DND-41 (cell line): ENCODE measurements around the gene SRPK2.
"Not testable (repeated sequence)": the region's sequence is repeated elsewhere in the genome, so short reads cannot be mapped to it uniquely, and the experiment has no call there.

Experiments used
- ATAC-seq: fragments of 200-7000 bp; cut with Tn5 transposase; 3 replicates; pipeline ENCODE4 v1.9.1; 2021; ENCODE audit warnings: low read depth; ENCODE audit not compliant: insufficient read depth
- DNase-seq: peaks from one replicate; pipeline ENCODE4 v3.0.0-alpha.2; 2020
- H2AFZ ChIP-seq: 2 replicates; pipeline ENCODE4 v1.6.0; 2012; ENCODE audit warnings: low read depth, low read length
- H3K27ac ChIP-seq: 2 replicates; pipeline ENCODE4 v1.5.1; 2012; ENCODE audit warnings: low read length, inconsistent platforms
- H3K27me3 ChIP-seq: fragments of 200-600 bp; sonication (generic); 2 replicates; pipeline ENCODE4 v1.6.0; 2012; ENCODE audit warnings: low read length, mild to moderate bottlenecking, inconsistent platforms; ENCODE audit not compliant: insufficient read depth, poor library complexity
- H3K36me3 ChIP-seq: 2 replicates; pipeline ENCODE4 v1.5.1; 2012; ENCODE audit warnings: low read length, inconsistent platforms; ENCODE audit not compliant: insufficient read depth
- H3K4me1 ChIP-seq: 2 replicates; pipeline ENCODE4 v1.5.1; 2012; ENCODE audit warnings: mild to moderate bottlenecking, low read length; ENCODE audit not compliant: insufficient read depth
- H3K4me2 ChIP-seq: 2 replicates; pipeline ENCODE4 v1.6.0; 2012; ENCODE audit warnings: mild to moderate bottlenecking, moderate library complexity, low read length, inconsistent platforms; ENCODE audit not compliant: insufficient read depth
- H3K4me3 ChIP-seq, 2 experiments: fragments of 200-600 bp in 1 of 2; shearing (Covaris generic) in 1 of 2; 2 replicates each; pipeline ENCODE4 v1.5.1; 2012 to 2016; ENCODE audit warnings: inconsistent platforms in 2 of 2, low read length in 2 of 2, mild to moderate bottlenecking in 2 of 2, low read depth in 1 of 2, moderate library complexity in 1 of 2
- H3K79me2 ChIP-seq: 2 replicates; pipeline ENCODE4 v1.6.0; 2012; ENCODE audit warnings: low read length, inconsistent platforms; ENCODE audit not compliant: insufficient read depth
- H3K9ac ChIP-seq: 2 replicates; pipeline ENCODE4 v1.6.0; 2012; ENCODE audit warnings: low read depth, mild to moderate bottlenecking, inconsistent platforms, low read length, moderate library complexity
- H3K9me3 ChIP-seq: 2 replicates; pipeline ENCODE4 v1.5.1; 2012; ENCODE audit warnings: low read length, moderate library complexity, mild to moderate bottlenecking, inconsistent platforms; ENCODE audit not compliant: insufficient read depth, severe bottlenecking
- H4K20me1 ChIP-seq: 2 replicates; pipeline ENCODE4 v1.6.0; 2012; ENCODE audit warnings: low read length; ENCODE audit not compliant: insufficient read depth
- EZH2 ChIP-seq: IDR thresholded peaks from 3 replicates; pipeline ENCODE4 v1.6.1; 2012; ENCODE audit warnings: borderline replicate concordance, low read depth, mild to moderate bottlenecking, moderate library complexity, low read length, inconsistent platforms; ENCODE audit not compliant: severe bottlenecking
- TF ChIP-seq, protein P1 (sequence below): IDR thresholded peaks from 2 replicates; pipeline ENCODE4 v1.5.1; 2012; ENCODE audit warnings: borderline replicate concordance, low read length, moderate library complexity, mild to moderate bottlenecking; ENCODE audit not compliant: poor library complexity, severe bottlenecking; ENCODE audit errors: extremely low read depth

SRPK2 gene

DNA sequence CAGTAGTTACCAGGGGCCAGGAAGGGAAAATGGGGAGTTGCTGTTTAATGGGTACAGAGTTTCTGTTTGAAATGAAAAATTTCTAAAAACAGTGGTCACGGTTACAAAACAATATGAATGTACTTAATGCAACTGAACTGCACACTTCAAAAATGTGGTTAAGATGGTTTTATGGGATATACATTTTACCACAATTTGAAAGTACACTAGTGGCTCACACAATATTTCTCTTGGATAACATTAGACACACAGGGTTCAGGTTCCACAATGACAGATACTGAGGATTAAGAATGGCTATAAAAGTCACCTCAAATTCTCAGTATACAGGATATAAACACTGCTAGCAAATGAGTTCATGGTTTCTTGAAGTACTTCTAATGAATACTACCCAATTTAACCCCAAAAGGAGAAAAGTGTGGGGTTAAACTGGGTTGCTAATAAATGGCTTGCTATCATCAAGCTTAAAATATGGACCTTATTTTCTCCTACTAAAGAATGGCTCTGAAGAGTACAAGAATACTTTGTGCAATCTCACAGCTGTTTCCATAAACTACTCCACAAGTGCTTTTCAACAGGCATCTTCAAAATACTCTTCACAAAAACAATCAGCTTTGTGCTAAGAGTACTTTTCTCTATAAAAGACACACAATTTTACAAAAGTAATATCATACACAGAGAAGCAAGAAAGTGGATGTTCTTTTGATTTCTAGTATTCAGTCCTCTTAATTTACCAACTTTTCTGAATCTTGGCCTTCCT is 92.9 kb downstream of the SRPK2 start:
- no peak for DNase-seq
- H3K27ac ChIP-seq, result peak overlapping the region; percentile 79
- H3K27me3 ChIP-seq, result no peaks in the 10 kb centered on the region
- TF ChIP-seq, protein P1, sequence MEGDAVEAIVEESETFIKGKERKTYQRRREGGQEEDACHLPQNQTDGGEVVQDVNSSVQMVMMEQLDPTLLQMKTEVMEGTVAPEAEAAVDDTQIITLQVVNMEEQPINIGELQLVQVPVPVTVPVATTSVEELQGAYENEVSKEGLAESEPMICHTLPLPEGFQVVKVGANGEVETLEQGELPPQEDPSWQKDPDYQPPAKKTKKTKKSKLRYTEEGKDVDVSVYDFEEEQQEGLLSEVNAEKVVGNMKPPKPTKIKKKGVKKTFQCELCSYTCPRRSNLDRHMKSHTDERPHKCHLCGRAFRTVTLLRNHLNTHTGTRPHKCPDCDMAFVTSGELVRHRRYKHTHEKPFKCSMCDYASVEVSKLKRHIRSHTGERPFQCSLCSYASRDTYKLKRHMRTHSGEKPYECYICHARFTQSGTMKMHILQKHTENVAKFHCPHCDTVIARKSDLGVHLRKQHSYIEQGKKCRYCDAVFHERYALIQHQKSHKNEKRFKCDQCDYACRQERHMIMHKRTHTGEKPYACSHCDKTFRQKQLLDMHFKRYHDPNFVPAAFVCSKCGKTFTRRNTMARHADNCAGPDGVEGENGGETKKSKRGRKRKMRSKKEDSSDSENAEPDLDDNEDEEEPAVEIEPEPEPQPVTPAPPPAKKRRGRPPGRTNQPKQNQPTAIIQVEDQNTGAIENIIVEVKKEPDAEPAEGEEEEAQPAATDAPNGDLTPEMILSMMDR, result no peak
- no peak for TF ChIP-seq EZH2
- peak overlapping the region; percentile 38 for H3K9ac ChIP-seq
- no peaks in the 10 kb centered on the region for H4K20me1 ChIP-seq
- H2AFZ ChIP-seq, result no peak overlapping the region
- H3K4me3 ChIP-seq, result no peak overlapping the region
- H3K36me3 ChIP-seq, result no peaks in the 10 kb centered on the region
- ATAC-seq, result peak; percentile 62
- H3K79me2 ChIP-seq, result peaks cover 92% of the 10 kb centered on the region
- H3K4me1 ChIP-seq, result peaks cover 70% of the 10 kb centered on the region
- H3K9me3 ChIP-seq, result no peaks in the 10 kb centered on the region
- H3K4me2 ChIP-seq, result peak overlapping the region; percentile 48

DNA sequence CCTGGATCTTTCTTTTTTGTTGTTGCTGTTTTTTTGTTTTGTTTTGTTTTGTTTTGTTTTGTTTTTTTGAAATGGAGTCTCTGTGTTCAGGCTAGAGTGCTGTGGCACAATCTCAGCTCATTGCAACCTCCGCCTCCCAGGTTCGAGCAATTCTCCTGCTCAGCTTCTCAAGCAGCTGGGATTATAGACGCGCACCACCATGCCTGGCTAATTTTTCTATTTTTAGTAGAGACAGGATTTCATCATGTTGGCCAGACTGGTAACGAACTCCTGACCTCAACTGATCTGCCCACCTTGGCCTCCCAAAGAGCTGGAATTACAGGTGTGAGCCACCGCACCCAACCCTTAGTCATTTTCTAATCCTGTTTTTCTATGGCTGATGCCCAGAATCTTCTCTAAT is 94.2 kb downstream of the SRPK2 start:
- DNase-seq, H3K4me2 ChIP-seq, H3K27me3 ChIP-seq, H3K9ac ChIP-seq, ATAC-seq, H4K20me1 ChIP-seq, H3K36me3 ChIP-seq, H3K9me3 ChIP-seq, H2AFZ ChIP-seq, H3K4me3 ChIP-seq: not testable (repeated sequence)
- Histone ChIP-seq H3K79me2 (peaks cover 95% of the 10 kb centered on the region), H3K4me1 (peaks cover 68% of the 10 kb centered on the region), H3K27ac (peak overlapping the region; percentile 56)

DNA sequence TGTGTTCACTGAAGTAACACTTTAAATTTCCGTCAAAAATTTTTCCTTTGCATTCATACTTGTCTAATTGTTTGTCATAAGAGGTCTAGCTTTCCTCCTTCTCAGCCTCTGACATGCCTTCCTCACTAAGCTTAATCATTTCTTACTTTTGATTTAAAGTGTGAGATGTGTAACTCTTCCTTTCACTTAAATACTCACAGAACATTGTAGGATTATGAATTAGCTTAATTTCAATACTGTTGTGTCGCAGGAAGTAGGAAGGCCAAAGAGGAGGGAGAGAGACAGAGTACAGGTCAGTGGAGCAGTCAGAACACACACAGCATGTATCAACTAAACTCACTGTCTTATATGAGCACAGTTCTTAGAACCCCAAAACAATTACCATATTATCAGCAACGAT is 99.0 kb downstream of the SRPK2 start:
- TF ChIP-seq, protein P1, result no peak
- no peak for TF ChIP-seq EZH2
- H3K9ac ChIP-seq, result no peak overlapping the region
- peaks cover 31% of the 10 kb centered on the region for H3K4me1 ChIP-seq
- H4K20me1 ChIP-seq, result no peaks in the 10 kb centered on the region
- H3K79me2 ChIP-seq, result peaks cover 96% of the 10 kb centered on the region
- no peaks in the 10 kb centered on the region for H3K36me3 ChIP-seq
- H3K9me3 ChIP-seq, result no peaks in the 10 kb centered on the region
- DNase-seq (no peak), ATAC-seq (peak; percentile 22; the same call in 1 of the 3 replicates)
- H3K27ac ChIP-seq, result peak overlapping the region; percentile 78
- H3K4me2 ChIP-seq, result no peak overlapping the region
- H3K27me3 ChIP-seq, result no peaks in the 10 kb centered on the region
- no peak overlapping the region for H3K4me3 ChIP-seq
- H2AFZ ChIP-seq, result no peak overlapping the region

DNA sequence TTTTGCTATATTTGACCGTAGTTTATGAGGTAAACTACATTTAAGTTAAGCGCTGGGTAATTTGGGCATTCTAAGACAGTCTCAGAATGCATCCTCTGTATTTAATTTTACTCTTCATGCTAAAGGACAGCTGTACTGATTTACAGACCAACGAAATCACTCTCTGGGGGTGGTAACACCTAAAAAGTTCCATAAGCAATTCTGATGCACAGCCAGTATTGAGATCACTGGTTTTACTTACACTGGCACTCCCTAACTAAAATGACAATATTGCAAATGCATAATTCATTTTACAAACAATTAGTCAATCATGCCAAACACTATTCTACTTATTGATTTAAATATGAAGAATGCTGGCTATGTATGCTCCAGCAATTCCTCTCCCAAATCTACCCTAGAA is 102.3 kb downstream of the SRPK2 start:
- no peak overlapping the region for H3K4me3 ChIP-seq
- no peaks in the 10 kb centered on the region for H3K9me3 ChIP-seq
- H3K4me1 ChIP-seq, result peaks cover 31% of the 10 kb centered on the region
- H3K27ac ChIP-seq, result no peak overlapping the region
- H3K79me2 ChIP-seq, result peaks cover 96% of the 10 kb centered on the region
- no peaks in the 10 kb centered on the region for H3K27me3 ChIP-seq
- no peak overlapping the region for H3K4me2 ChIP-seq
- DNase-seq, result no peak
- H2AFZ ChIP-seq, result no peak overlapping the region
- TF ChIP-seq EZH2, result no peak
- TF ChIP-seq, protein P1, result no peak
- no peaks in the 10 kb centered on the region for H4K20me1 ChIP-seq
- no peak overlapping the region for H3K9ac ChIP-seq
- ATAC-seq, result no peak
- no peaks in the 10 kb centered on the region for H3K36me3 ChIP-seq
